ENCODE results near the gene MARCHF7. TPM values are rescaled to one million over a fixed set of nuclear protein-coding genes. Genes with fewer than 3 reads are reported as not detected.
"Not testable (repeated sequence)": the region's sequence is repeated elsewhere in the genome, so short reads cannot be mapped to it uniquely, and the experiment has no call there.

Gene MARCHF7
- total RNA-seq, 1 donor from 2014 or later, result 67.1 TPM

- peaks cover 35% of the 10 kb centered on the region for H3K36me3 Mint-ChIP-seq (ENCODE audit: low read depth)
- H3K27ac Mint-ChIP-seq, result peak overlapping the region; percentile 79
- peaks cover 25% of the 10 kb centered on the region for H3K4me1 Mint-ChIP-seq
- intact Hi-C loops (cut with micrococcal nuclease), result loop anchor here (1.0 to 5.0 kb wide), 8 partner anchors 46 to 1814 kb away; partner anchors contain the start of genes CCDC148, CD302, LY75 and PKP4
- H3K27me3 Mint-ChIP-seq, result no peaks in the 10 kb centered on the region
- H3K9me3 Mint-ChIP-seq, result no peaks in the 10 kb centered on the region
- no peak for DNase-seq
- peak overlapping the region; percentile 100 for H3K4me3 Mint-ChIP-seq
Observed at GRCh38 chr2:159711562-159712142, 654 bp upstream of the MARCHF7 start.

GRCh38 chr2:159712929-159713420 lies 669 bp downstream of the MARCHF7 start:
- intact Hi-C loops (cut with micrococcal nuclease), result loop anchor here (1.0 to 5.0 kb wide), 9 partner anchors 10 to 1816 kb away; partner anchors contain the start of genes CCDC148, CD302, LY75 and PKP4
- no peak for DNase-seq
- Mint-ChIP-seq H3K27ac (peak overlapping the region; percentile 100), H3K36me3 (ENCODE audit: low read depth) (peaks cover 41% of the 10 kb centered on the region), H3K4me3 (peak overlapping the region; percentile 100), H3K4me1 (peaks cover 32% of the 10 kb centered on the region), H3K27me3 (no peaks in the 10 kb centered on the region), H3K9me3 (no peaks in the 10 kb centered on the region)

- Mint-ChIP-seq H3K36me3 (ENCODE audit: low read depth) (peaks cover 46% of the 10 kb centered on the region), H3K4me1 (peaks cover 36% of the 10 kb centered on the region), H3K27ac (peak overlapping the region; percentile 100), H3K27me3 (no peaks in the 10 kb centered on the region), H3K9me3 (no peaks in the 10 kb centered on the region), H3K4me3 (peak overlapping the region; percentile 100)
- DNase-seq, result no peak
- intact Hi-C loops (cut with micrococcal nuclease), result loop anchor here (1.0 to 5.0 kb wide), 7 partner anchors 10 to 1816 kb away; partner anchors contain the start of genes CCDC148, CD302 and PKP4
Observed at GRCh38 chr2:159713631-159714246, 1.4 kb downstream of the MARCHF7 start.

GRCh38 chr2:159714247-159714930 lies 2.1 kb downstream of the MARCHF7 start:
- H3K4me3 Mint-ChIP-seq, result peak overlapping the region; percentile 100
- peaks cover 49% of the 10 kb centered on the region for H3K36me3 Mint-ChIP-seq (ENCODE audit: low read depth)
- no peaks in the 10 kb centered on the region for H3K27me3 Mint-ChIP-seq
- intact Hi-C loops (cut with micrococcal nuclease), result loop anchor here (5.0 kb wide), 4 partner anchors 43 to 1817 kb away; partner anchors contain the start of genes CCDC148, CD302 and PKP4
- H3K4me1 Mint-ChIP-seq, result peaks cover 38% of the 10 kb centered on the region
- no peak overlapping the region for H3K27ac Mint-ChIP-seq
- DNase-seq, result no peak
- peaks cover 2% of the 10 kb centered on the region for H3K9me3 Mint-ChIP-seq

DNA sequence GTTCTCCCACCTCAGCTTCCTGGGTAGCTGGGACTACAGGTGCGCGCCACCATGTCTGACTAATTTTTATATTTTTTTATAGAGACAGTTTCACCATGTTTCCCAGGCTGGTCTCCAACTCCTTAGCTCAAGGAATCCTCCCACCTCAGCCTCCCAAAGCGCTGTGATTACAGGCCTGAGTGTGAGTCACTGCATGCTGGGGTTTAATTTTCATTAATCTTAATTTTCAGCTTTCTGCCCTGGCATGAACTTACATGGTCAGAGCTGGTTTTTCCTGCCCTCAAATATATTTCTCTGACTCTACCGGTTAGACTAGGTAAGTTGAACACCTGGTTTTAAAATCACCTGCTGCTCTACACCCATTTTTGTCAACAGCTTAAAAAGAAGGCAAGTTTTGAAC lies 3.1 kb downstream of the MARCHF7 start:
- intact Hi-C loops (cut with micrococcal nuclease), result no loop called here
- Mint-ChIP-seq H3K36me3 (ENCODE audit: low read depth) (peaks cover 56% of the 10 kb centered on the region), H3K4me1 (peaks cover 44% of the 10 kb centered on the region), H3K9me3 (peaks cover 5% of the 10 kb centered on the region), H3K27me3 (no peaks in the 10 kb centered on the region), H3K27ac (no peak overlapping the region), H3K4me3 (peak overlapping the region; percentile 39)
- DNase-seq, result no peak

DNA sequence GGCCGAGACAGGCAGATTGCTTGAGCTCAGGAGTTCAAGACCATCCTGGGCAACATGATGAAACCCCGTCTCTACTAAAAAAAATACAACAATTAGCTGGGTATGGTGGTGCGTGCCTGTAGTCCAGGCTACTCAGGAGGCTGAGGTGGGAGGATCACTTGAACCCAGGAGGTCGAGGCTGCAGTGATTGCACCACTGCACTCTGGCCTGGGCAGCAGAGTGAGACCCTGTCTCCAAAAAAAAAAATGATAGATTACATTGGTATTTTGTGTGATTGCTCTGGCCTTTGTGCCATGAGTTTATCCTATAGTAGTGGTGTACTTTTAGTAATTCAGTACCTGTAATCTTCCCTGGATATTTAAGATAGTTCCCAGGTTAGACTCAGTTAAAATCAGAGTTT lies 4.1 kb downstream of the MARCHF7 start:
- H3K4me3 Mint-ChIP-seq; DNase-seq; H3K27ac Mint-ChIP-seq; H3K9me3 Mint-ChIP-seq; intact Hi-C loops (cut with micrococcal nuclease); H3K27me3 Mint-ChIP-seq: not testable (repeated sequence)
- H3K36me3 Mint-ChIP-seq (ENCODE audit: low read depth), result peaks cover 61% of the 10 kb centered on the region
- H3K4me1 Mint-ChIP-seq, result peaks cover 43% of the 10 kb centered on the region

DNA sequence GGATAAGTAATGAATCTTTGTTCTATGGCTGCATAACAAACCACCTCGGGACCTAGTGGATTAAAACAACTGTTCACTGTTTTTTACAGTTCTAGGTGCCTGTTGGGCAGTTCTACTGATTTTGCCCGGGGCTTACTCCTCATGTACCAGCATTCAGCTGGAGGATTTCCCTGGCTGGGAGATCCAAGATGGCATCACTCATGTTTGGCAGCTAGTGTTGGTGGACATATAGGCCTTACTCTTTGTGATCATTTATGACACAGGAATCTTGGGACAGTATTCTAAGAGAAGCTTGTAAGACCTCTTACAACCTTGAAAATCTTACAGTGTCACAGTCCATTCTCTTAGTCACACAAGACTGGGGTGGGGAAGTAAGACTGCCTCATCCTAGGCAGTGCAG lies 4.6 kb downstream of the MARCHF7 start:
- Mint-ChIP-seq H3K4me1 (peaks cover 43% of the 10 kb centered on the region), H3K9me3 (peaks cover 5% of the 10 kb centered on the region), H3K4me3 (no peak overlapping the region), H3K36me3 (ENCODE audit: low read depth) (peaks cover 65% of the 10 kb centered on the region), H3K27me3 (no peaks in the 10 kb centered on the region), H3K27ac (peak overlapping the region; percentile 28)
- DNase-seq, result no peak
- intact Hi-C loops (cut with micrococcal nuclease), result no loop called here

GRCh38 chr2:159720676-159721075 lies 8.4 kb downstream of the MARCHF7 start:
- Mint-ChIP-seq H3K27ac (no peak overlapping the region), H3K9me3 (peaks cover 9% of the 10 kb centered on the region), H3K4me3 (no peak overlapping the region), H3K4me1 (peaks cover 48% of the 10 kb centered on the region), H3K36me3 (ENCODE audit: low read depth) (peaks cover 80% of the 10 kb centered on the region), H3K27me3 (no peaks in the 10 kb centered on the region)
- no peak for DNase-seq
- intact Hi-C loops (cut with micrococcal nuclease), result no loop called here

- H3K9me3 Mint-ChIP-seq, result peaks cover 9% of the 10 kb centered on the region
- H3K27ac Mint-ChIP-seq, result no peak overlapping the region
- H3K4me3 Mint-ChIP-seq, result no peak overlapping the region
- no peak for DNase-seq
- H3K36me3 Mint-ChIP-seq (ENCODE audit: low read depth), result peaks cover 78% of the 10 kb centered on the region
- intact Hi-C loops (cut with micrococcal nuclease), result no loop called here
- H3K27me3 Mint-ChIP-seq, result no peaks in the 10 kb centered on the region
- H3K4me1 Mint-ChIP-seq, result peaks cover 44% of the 10 kb centered on the region
Observed at GRCh38 chr2:159722580-159722979, 10.3 kb downstream of the MARCHF7 start.

DNA sequence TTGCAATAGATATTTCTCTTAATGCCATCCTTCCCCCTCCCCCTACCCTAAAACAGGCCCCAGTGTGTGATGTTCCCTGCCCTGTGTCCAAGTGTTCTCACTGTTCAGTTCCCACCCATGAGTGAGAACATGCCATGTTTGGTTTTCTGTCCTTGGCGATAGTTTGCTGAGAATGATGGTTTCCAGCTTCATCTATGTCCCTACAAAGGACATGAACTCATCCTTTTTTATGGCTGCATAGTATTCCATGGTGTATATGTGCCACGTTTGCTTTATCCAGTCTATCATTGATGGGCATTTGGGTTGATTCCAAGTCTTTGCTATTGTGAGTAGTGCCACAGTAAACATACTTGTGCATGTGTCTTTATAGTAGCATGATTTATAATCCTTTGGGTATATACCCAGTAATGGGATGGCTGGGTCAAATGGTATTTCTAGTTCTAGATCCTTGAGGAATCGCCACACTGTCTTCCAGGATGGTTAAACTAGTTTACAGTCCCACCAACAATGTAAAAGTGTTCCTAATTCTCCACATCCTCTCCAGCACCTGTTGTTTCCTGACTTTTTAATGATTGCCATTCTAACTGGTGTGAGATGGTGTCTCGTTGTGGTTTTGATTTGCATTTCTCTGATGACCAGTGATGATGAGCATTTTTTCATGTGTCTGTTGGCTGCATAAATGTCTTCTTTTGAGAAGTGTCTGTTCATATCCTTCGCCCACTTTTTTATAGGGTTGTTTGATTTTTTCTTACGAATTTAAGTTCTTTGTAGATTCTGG lies 12.7 kb downstream of the MARCHF7 start:
- H3K9me3 Mint-ChIP-seq; H3K4me3 Mint-ChIP-seq; DNase-seq; intact Hi-C loops (cut with micrococcal nuclease); H3K27me3 Mint-ChIP-seq; H3K27ac Mint-ChIP-seq: not testable (repeated sequence)
- H3K4me1 Mint-ChIP-seq, result peaks cover 41% of the 10 kb centered on the region
- H3K36me3 Mint-ChIP-seq (ENCODE audit: low read depth), result peaks cover 73% of the 10 kb centered on the region

GRCh38 chr2:159725713-159726112 lies 13.4 kb downstream of the MARCHF7 start:
- no peak overlapping the region for H3K4me3 Mint-ChIP-seq
- no peak overlapping the region for H3K27ac Mint-ChIP-seq
- intact Hi-C loops (cut with micrococcal nuclease), result no loop called here
- DNase-seq, result no peak
- H3K36me3 Mint-ChIP-seq (ENCODE audit: low read depth), result peaks cover 71% of the 10 kb centered on the region
- no peaks in the 10 kb centered on the region for H3K27me3 Mint-ChIP-seq
- H3K4me1 Mint-ChIP-seq, result peaks cover 40% of the 10 kb centered on the region
- peaks cover 4% of the 10 kb centered on the region for H3K9me3 Mint-ChIP-seq

- H3K27ac Mint-ChIP-seq, result no peak overlapping the region
- H3K36me3 Mint-ChIP-seq (ENCODE audit: low read depth), result peaks cover 65% of the 10 kb centered on the region
- peaks cover 27% of the 10 kb centered on the region for H3K4me1 Mint-ChIP-seq
- DNase-seq, result no peak
- no peaks in the 10 kb centered on the region for H3K27me3 Mint-ChIP-seq
- intact Hi-C loops (cut with micrococcal nuclease), result no loop called here
- H3K4me3 Mint-ChIP-seq, result no peak overlapping the region
- H3K9me3 Mint-ChIP-seq, result peaks cover 4% of the 10 kb centered on the region
Observed at GRCh38 chr2:159728629-159729028, 16.3 kb downstream of the MARCHF7 start.

- H3K9me3 Mint-ChIP-seq, result no peaks in the 10 kb centered on the region
- DNase-seq, result no peak
- no peak overlapping the region for H3K4me3 Mint-ChIP-seq
- H3K27me3 Mint-ChIP-seq, result no peaks in the 10 kb centered on the region
- H3K4me1 Mint-ChIP-seq, result peaks cover 11% of the 10 kb centered on the region
- peaks cover 65% of the 10 kb centered on the region for H3K36me3 Mint-ChIP-seq (ENCODE audit: low read depth)
- no peak overlapping the region for H3K27ac Mint-ChIP-seq
- intact Hi-C loops (cut with micrococcal nuclease), result no loop called here
Observed at GRCh38 chr2:159735648-159736047, 23.3 kb downstream of the MARCHF7 start.

All from activated CD4-positive, alpha-beta T cell treated with anti-CD3 and anti-CD28 coated beads, Interleukin-2, amount 10 ng/mL, durations not matched to agents 24 days and 14 days (primary cell).